Nephron progenitor cell (in vitro differentiated cells): ENCODE results near the gene GLDC.
A peak's percentile ranks its signal among the peaks of the same experiment; 100 is the strongest.

Source experiments
- DNase-seq: peaks from one replicate; pipeline ENCODE4 v3.0.0; 2021
- H3K27ac Mint-ChIP-seq: 2 replicates; pipeline ENCODE4 v1.8.0; 2021; ENCODE audit warnings: mild to moderate bottlenecking, moderate library complexity, mixed read lengths
- H3K27me3 Mint-ChIP-seq: 2 replicates; pipeline ENCODE4 v1.8.0; 2021; ENCODE audit warnings: mild to moderate bottlenecking, low read depth, mixed read lengths; ENCODE audit not compliant: poor library complexity
- H3K36me3 Mint-ChIP-seq: 2 replicates; pipeline ENCODE4 v1.8.0; 2021; ENCODE audit warnings: low read depth, mixed read lengths
- H3K4me1 Mint-ChIP-seq: 2 replicates; pipeline ENCODE4 v1.8.0; 2021; ENCODE audit warnings: mixed read lengths
- H3K4me3 Mint-ChIP-seq: 2 replicates; pipeline ENCODE4 v1.8.0; 2021; ENCODE audit warnings: mild to moderate bottlenecking, moderate library complexity, mixed read lengths
- H3K9me3 Mint-ChIP-seq: 2 replicates; pipeline ENCODE4 v1.8.0; 2021; ENCODE audit warnings: mild to moderate bottlenecking, moderate library complexity, mixed read lengths
- CTCF ChIP-seq: fragments of 200-600 bp; sonication (generic); IDR thresholded peaks from 2 replicates; pipeline ENCODE4 v1.5.0; 2021; ENCODE audit warnings: antibody characterized with exemption

Gene GLDC

GRCh38 chr9:6553866-6554265 is 91.7 kb downstream of the GLDC start:
- no peaks in the 10 kb centered on the region for H3K36me3 Mint-ChIP-seq
- no peaks in the 10 kb centered on the region for H3K9me3 Mint-ChIP-seq
- H3K4me3 Mint-ChIP-seq = no peak overlapping the region
- peaks cover 31% of the 10 kb centered on the region for H3K4me1 Mint-ChIP-seq
- H3K27me3 Mint-ChIP-seq = peaks cover 2% of the 10 kb centered on the region
- no peak for TF ChIP-seq CTCF
- no peak for DNase-seq
- no peak overlapping the region for H3K27ac Mint-ChIP-seq

GRCh38 chr9:6552498-6553121 is 92.9 kb downstream of the GLDC start:
- TF ChIP-seq CTCF = no peak
- no peak for DNase-seq
- H3K4me3 Mint-ChIP-seq = no peak overlapping the region
- H3K36me3 Mint-ChIP-seq = no peaks in the 10 kb centered on the region
- peaks cover 36% of the 10 kb centered on the region for H3K4me1 Mint-ChIP-seq
- H3K9me3 Mint-ChIP-seq = no peaks in the 10 kb centered on the region
- peaks cover 2% of the 10 kb centered on the region for H3K27me3 Mint-ChIP-seq
- peak overlapping the region; percentile 75 for H3K27ac Mint-ChIP-seq

GRCh38 chr9:6552033-6552432 is 93.5 kb downstream of the GLDC start:
- Mint-ChIP-seq H3K9me3 (no peaks in the 10 kb centered on the region), H3K27me3 (peaks cover 2% of the 10 kb centered on the region), H3K27ac (no peak overlapping the region), H3K4me3 (no peak overlapping the region), H3K4me1 (peaks cover 36% of the 10 kb centered on the region), H3K36me3 (no peaks in the 10 kb centered on the region)
- DNase-seq = no peak
- no peak for TF ChIP-seq CTCF

GRCh38 chr9:6551136-6551535 is 94.4 kb downstream of the GLDC start:
- TF ChIP-seq CTCF = no peak

GRCh38 chr9:6549106-6549800 is 96.3 kb downstream of the GLDC start:
- DNase-seq = no peak
- no peaks in the 10 kb centered on the region for H3K9me3 Mint-ChIP-seq

More at GRCh38 chr9:6551136-6551535, 94.4 kb downstream of the GLDC start:
- H3K27me3 Mint-ChIP-seq = peaks cover 2% of the 10 kb centered on the region
- H3K9me3 Mint-ChIP-seq = no peaks in the 10 kb centered on the region
- peaks cover 36% of the 10 kb centered on the region for H3K4me1 Mint-ChIP-seq
- H3K27ac Mint-ChIP-seq = no peak overlapping the region
- H3K4me3 Mint-ChIP-seq = no peak overlapping the region
- no peak for DNase-seq
- no peaks in the 10 kb centered on the region for H3K36me3 Mint-ChIP-seq

More at GRCh38 chr9:6549106-6549800, 96.3 kb downstream of the GLDC start:
- Mint-ChIP-seq H3K4me3 (no peak overlapping the region), H3K4me1 (peaks cover 36% of the 10 kb centered on the region), H3K36me3 (no peaks in the 10 kb centered on the region), H3K27ac (peak overlapping the region; percentile 24), H3K27me3 (peaks cover 2% of the 10 kb centered on the region)
- TF ChIP-seq CTCF = no peak
